Hypothalamus (tissue), 51 donors: ENCODE results near the gene KSR2.

Source experiments
- DNase-seq, 51 donors: peaks; one replicate each; lab custom pipeline; 2025; lab: John Stamatoyannopoulos, UW

Gene KSR2

DNA sequence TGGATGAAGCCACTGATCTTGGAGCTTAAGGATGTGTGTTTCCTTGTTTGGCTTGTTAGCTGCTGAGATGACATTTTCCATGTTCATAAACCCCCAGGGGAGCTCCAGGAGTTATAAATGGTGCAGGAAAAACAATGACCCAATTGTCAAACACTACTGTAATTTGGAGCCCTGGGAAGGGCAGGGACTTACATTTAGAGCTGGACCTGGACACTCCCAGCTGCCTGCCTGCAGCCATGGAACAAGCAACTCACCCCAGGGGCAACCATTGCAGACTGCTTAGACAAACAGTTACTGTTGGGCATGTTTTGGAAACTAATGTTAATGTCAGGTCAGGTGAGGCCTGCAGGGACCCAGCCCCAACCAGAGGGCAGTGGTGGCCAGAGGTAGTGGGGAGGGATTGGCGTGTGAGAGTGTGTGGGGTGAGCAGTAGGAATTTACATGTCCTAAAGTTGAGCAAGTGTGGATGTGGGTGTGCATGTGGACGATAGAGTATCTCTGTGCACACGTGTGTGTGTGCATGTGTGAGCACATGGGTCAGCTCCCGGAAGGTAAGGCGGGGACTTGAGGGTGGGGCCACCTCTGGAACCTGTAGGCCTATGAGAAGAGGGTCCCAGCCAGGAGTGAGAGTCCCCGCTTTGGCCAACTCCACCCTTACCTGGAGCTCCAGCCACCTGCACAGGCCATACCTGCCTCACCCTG, 521.0 kb downstream of the KSR2 start:
- DNase-seq, result no peak

DNA sequence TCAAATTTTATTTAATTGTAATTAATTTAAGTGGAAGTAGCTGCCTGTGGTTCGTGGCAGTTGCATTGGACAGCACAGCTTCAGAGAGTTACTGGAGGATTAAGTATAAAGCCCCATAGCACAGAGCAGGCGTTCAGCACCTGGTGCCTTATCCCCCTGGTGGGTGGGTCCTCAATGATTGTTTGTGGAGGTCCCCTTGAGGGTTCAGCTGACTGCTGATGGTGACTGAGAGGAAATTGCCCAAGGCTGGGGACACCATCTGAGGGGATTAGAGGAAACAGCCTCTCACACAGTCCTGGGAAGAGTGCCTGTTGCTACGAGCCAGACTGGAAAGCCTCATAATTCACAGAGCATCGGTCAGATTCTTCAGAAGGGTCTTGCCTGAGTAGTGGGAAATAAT, 524.0 kb downstream of the KSR2 start:
- no peak for DNase-seq

DNA sequence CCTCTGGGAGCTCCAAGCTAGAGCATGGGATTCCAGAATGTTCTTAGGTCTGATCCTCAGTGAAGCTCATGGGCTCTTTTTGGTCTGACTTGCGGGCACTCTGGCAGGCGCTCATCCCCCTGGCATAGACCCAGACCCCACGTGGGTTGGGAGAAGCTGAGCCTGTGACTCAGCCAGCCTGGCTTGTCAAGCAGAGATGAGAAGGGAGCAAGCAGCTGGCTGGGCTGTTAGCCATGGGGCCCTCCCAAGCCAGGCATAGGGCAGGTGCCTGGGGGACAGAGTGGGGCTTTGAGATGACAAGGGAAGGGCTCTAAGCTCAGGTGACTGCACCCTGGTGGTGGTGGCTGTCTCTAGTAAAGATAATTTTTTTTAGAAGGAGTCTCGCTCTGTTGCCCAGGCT, 527.0 kb downstream of the KSR2 start:
- DNase-seq, result peak in 42 of 51 donors; percentile 6 to 83 (median 28)

DNA sequence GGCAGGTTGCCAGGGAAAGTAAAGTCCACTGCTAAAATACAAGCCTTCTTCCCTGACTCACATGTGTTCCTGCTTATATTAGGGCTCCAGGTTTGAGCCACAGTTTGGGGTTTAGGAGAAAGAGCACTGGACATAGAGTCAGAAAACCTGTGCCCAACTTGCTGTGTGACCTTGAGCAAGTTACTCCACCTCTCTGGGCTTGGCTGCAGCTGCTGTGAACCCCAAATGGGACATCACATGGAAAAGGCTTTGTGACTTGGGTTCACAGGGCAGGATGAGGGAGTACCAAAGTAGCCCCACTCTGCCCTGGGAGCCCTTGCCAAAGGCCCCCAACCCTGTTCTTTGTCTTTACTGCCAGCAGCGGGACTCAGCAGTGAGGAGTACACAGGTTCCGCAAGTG, 528.4 kb downstream of the KSR2 start:
- no peak for DNase-seq

DNA sequence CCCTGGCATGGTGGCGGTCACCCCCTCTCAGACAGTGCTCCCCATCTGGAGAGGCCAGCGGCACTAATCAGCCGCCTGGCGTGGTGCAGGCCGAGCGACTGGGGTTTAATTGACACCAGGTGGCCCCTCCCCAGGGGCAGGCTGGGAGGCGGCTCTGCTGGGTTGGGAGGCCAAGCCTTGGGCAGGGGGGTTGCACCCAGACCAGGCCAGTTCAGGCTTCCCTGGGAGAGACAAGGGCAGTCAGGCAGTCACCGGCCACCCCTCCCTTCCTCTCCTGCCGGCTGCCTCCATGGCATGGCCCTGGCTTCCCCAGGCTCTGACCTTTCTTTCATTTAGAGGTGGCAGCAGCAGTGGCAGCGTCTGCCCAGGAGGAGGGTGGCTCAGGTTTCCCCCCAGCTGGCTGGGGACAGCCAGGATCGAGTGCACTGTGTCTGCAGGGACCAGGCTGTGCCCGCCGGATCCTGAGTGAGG, 529.2 kb downstream of the KSR2 start:
- DNase-seq, result peak in 12 of 51 donors; percentile 2 to 40 (median 14)

DNA sequence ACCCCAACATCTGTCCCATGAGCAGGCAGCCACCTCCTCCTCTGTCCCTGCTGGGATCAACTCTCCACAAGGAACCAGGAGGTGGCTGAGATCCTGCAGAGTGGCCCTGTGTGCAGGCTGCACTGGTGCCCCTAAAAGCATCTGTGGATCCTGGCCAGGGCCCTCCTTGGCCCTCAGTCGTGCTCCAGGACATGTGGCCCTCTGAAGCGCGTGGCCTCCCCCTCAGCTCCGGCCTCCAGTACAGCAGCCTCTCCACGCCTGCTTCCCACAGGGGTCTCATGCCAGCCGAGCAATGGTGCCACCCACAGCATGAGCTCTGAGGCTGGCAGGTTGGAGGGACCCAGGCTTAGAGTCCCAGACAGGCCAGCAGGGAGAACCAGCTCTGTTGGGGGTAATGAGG, 530.0 kb downstream of the KSR2 start:
- DNase-seq, result peak in 4 of 51 donors; percentile 4 to 24 (median 16)

DNA sequence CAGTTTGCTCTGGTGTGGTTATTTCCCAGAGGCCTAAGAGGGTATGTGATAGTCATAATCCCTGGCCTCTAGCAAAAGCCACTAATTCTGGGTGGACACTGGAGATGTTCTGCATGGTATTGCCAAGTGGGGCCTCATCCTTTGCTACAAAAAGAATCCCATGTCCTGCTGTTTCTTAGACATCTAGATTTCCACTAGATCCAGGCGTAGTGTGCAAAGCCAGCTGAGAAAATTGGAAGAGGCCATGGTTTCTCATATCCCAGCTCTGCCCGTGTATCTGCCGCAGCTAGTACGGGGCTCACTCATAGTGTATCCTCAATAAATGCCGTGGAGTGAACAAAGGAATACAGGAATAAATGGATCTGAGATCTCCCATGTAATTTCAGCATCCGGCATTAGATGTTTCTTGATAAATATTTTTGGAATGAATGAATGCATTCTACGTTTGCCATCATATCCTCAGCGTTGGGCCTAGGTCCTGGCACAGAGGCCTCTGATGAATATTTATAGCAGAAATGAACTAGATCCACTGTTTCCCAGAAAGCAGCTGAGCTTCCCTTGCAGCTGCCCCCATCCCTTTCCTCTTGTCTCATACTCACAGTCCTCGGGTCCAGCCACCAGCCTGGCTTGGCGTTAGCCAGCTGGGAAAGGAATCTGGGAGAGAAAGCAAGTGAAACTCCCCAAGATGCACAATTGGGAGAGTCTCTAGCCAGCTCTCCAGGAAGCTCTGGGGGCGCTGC, 531.1 kb downstream of the KSR2 start:
- DNase-seq, result peak in 40 of 51 donors; percentile 2 to 79 (median 46)

DNA sequence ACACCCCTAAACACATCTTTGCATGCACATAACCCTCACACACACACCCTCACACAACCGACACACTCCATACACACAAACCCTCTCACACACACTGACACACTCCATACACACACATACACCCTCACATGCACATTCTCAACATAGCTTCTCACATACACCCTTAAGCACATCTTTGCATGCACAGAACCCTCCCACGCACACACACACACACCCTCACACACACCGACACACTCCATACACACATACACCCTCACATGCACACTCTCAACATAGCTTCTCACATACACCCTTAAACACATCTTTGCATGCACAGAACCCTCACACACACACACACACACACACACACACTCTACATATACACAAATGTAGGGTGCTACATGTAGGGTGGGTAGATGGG, 534.9 kb downstream of the KSR2 start:
- DNase-seq, result no peak

DNA sequence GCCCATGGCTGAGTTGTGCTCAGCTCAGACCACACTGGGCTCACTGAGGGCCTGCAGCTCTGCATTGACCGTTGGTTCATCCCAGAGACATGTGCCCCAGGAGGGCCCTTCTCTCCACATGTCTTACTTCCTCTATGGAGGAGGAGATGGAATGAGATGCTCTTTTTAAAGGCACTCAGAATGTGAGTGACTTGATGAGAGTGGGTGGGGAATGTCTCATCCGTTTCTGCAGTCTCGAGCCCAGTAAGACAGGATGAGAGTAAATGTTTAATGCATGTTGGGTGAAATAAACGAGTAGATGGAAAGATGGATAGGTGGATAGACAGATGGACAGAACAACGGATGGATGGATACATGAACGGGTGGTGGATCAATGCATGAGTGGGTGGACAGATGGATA, 538.5 kb downstream of the KSR2 start:
- DNase-seq, result peak in 1 of 51 donors; percentile 12

DNA sequence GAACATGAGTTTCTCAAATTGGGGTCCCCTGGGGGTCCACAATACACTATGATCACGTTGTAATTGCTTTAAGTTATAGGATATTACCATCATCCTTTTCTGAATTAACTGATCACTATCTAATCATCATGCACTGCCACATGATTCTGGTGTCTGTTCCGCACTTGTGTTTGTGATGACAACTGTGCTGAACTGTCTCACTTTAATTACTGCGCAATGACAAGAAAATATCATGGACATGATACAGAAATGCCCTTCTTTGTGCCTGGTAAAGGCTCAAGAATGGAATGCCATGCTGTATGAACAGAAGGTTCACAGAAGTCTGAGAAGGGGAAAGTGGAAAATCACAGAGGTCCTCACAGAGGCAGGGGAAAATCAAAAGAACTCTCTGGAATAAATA, 541.6 kb downstream of the KSR2 start:
- no peak for DNase-seq

DNA sequence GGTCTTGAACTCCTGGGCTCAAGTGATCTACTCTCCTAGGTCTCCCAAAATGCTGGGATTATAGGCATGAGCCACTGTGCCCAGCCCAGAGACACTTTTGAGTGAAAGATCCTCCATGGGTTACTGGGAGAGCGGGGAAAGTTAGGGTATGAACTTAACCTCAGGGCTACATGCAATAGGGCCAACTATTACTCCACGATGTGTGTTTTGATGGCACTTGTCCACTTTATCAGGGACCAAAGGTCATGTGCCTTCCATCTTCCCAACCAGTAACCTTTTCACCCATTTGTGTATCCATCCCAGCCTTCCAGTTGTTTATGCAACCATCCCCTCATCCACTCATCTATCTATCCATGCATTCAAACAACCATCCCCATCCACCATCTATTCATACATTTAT, 546.8 kb downstream of the KSR2 start:
- DNase-seq, result no peak

DNA sequence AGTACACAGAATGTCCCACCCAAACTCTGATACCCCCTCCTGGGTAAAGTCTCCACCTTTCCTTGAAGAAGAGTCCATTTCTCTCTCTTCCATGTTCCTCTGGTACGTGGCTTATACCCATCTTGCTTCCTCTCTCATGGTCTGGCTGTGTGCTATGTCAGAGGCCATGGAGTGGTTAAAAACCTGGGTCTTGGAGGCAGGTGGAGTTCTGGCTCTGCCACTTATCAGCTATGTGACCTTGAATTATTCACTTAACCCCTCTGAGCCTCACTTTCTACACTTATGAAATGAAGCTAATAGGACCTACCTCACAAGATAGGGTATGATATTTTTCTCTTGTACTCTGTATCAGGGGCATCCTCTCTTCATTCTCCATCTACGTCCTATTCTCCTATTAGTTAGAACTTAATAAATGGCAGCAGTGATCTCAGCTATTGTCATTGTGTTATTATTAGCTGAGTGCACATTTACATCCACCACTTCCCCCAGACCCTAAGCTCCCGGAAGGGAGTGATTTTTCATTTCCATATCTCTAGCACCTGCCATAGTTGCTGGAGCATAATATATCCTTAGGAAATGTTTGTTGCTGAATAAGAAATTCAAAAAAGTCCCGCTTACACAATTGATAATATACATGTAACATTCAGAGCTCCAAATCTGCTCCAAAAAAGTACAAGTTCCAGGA, 547.6 kb downstream of the KSR2 start:
- DNase-seq, result no peak

DNA sequence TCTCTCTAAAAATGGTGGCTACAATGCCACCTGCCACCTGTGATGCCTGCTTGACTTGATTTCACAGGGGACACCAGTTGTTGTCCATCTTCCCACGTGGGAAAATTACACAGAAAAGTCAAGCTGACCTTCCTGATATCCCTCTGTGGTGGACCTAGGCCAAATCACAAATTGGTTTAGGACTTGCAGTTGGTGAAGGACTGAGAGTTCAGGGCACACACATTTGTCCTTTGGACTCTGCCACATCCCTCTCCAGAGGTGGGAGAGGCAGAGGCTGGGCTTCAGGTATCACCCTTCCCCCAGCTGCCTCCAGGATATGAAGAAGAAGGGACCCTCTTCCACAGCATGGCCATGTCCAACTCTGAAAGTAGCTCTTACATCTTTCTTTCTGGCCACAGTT, 551.8 kb downstream of the KSR2 start:
- DNase-seq, result no peak

DNA sequence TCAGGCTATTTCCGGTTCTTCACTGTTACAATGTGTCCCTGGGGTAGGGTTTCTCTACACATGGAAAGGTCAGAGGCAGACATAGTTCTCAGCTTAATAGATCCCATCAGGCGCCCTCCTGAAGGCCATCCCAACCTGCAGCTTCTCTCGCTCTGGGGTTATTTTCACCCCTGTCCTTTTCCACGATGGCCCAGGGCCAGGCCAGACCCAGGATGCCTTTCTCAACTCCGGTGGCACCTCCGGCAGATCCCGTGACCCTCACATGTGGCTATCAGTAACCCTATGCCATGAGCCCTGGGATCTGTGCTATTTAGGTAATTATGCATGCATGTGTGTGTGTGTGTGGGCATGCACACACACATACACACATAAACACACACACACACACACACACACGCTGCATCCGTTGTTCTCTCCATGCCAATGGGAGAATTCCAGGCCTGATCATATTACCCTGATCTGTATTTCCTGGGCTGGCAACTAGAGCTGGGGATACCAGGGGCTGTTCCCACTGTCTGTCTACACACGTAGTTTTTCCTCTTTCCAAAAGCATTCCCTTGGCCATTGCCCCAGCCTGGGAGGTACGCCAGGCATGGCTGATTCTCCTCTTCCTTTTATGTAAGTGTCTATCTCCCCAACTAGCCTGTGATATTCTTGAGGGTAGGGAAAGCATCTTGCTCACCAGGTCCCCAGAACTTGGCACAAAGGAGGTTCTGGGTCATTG, 556.2 kb downstream of the KSR2 start:
- DNase-seq, result no peak

DNA sequence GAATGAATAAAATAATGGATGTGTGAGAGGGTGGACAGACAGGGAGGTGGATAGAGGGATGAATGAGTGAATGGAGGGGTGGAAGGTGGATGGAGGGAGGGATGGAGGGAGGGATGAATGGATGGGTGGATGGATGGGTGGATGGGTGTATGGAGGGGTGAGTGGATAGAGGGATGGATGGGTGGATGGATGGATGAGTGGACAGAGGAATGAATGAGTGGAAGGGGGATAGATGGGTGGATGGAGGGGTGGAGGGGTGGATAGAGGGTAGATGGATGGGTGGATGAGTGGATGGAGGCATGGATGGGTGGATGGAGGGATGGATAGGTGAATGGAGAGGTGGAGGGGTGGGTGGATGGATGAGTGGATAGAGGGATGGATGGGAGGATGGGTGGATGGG, 559.5 kb downstream of the KSR2 start:
- no peak for DNase-seq

DNA sequence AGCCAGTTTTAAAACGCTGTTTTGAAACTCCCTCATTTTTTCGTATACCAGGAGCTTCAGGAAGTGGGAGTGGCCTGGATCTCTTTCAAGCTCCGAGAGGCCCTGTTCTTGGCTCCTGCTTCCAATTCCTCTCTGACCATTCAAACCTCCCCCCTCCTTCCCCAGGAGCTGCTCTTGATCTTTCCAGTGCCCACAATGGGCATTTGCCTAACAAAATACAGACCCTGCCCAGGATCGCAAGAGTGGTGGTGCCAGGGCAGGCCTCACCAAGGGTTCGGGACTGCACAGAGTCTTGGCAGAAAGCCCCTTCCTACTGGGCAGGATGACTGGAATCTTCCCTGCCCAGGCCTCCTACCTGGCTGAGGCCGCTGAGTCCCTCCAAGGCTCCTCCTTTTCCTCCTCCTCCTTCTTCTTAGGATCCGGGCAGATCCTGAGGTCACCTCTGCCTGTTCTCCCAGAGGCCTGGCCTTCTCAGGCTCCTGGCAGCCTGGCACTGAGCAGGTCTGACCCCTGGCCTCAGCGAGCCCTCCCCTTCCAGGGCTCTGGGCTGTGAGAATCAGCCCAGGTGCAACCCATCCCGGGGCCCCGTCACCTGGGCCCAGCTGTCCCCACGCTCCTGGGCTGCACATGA, 560.5 kb downstream of the KSR2 start:
- peak in 24 of 51 donors; percentile 2 to 50 (median 14) for DNase-seq

DNA sequence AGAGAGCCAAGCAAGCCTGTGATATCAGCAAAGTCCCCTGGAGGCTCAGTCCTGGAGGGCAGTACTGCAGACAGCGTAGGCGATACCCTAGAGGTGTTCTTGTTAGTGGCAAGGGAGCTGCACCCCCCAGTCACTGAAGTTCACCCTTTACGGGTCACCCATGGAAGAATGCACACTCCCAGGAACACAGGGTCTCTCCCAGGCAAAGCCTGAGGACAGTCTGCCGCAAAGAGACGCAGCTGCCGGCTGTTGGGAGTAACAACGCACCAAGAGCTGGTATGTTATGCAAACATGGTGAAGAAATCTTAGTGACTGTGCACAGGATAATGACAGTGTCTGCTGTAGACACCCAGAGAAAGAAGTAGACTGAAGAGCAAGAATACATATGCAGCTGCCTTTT, 563.9 kb downstream of the KSR2 start:
- DNase-seq, result no peak

DNA sequence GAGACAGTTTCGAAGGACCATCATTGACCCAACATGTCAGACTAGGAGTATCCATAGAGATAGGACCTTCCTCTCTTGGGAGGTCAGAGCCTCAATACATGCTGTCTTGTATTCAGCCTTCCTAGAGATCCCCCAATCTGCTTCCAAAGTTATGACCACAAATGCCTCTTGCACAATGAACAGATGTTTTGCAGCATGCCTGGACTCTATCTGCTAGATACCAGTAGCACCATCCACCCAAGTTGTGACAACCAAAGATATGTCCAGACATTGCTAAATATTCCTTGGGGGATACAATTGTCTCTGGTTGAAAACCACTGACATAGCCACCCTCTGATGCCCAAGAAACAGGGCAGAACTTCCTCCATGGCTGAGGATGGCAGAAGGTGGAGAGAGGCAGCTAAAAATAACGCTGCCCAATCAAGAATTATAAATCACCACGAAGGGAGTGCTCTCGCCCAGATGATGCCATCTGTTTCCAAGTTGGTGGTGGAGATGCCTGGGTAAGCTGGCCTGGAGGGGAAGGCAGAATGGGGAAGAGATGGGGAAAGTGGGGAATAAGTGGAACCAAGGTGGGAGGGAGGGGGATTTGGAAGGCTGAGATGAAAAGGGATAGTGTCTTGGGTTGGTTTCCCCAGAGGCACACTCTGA, 564.5 kb downstream of the KSR2 start:
- DNase-seq, result no peak

DNA sequence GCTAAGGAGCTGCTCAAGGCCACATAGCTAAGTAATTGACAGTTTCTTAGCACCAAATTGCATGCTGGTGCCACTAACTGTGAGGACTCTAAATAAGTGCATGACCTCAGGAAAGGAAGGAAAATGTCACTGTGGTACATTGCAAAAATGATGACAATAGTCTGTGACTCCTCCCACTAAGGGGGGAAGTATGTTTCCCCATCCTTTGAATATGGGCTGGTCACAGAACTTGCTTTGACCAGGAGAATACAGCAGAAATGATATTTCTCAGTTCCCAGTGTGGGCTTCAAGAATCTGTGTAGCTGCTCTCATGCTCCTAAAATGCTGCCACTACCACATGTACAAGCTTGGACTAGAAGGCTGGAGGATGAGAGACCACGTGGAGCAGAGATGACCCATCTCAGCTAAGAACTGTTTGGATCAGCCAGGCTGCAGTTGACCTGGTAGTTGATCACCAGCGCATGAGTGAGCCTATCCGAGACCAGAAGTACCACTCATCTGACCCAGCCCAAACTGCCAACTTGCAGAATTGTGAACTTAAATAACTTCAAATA, 565.1 kb downstream of the KSR2 start:
- no peak for DNase-seq
